ENCODE results near the gene SERINC5.

DNA sequence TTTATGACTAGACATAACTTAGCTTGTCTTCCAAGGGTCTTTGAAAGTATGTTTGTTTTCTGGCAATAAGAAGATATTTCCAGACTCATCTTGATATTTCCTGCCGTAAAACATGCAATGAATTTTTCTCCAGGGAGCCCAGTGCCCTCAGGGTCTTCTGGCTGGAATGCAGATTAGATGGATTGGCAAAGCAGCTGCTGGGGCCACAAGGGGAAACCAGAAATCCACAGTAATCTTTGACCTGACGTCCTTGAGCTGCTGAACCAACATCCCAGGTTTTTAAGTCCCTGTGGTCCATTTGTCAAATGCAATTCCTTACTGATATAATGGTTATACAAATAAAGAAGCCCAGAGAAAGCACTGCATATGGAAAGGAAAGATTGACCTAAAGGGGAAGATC, 127.7 kb downstream of the SERINC5 start:
- TF ChIP-seq, protein P1, sequence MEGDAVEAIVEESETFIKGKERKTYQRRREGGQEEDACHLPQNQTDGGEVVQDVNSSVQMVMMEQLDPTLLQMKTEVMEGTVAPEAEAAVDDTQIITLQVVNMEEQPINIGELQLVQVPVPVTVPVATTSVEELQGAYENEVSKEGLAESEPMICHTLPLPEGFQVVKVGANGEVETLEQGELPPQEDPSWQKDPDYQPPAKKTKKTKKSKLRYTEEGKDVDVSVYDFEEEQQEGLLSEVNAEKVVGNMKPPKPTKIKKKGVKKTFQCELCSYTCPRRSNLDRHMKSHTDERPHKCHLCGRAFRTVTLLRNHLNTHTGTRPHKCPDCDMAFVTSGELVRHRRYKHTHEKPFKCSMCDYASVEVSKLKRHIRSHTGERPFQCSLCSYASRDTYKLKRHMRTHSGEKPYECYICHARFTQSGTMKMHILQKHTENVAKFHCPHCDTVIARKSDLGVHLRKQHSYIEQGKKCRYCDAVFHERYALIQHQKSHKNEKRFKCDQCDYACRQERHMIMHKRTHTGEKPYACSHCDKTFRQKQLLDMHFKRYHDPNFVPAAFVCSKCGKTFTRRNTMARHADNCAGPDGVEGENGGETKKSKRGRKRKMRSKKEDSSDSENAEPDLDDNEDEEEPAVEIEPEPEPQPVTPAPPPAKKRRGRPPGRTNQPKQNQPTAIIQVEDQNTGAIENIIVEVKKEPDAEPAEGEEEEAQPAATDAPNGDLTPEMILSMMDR (IDR thresholded peaks at IDR 0.05), result no peak
- TF ChIP-seq POLR2A (IDR thresholded peaks at IDR 0.05), result no peak

All from adrenal gland (tissue), 5 donors.